ENCODE measurements around the gene TBKBP1. TPM values are rescaled to one million over a fixed set of nuclear protein-coding genes. Genes with fewer than 3 reads are reported as not detected.

Gene TBKBP1
- polyA plus RNA-seq, 3 donors, result 29.5 to 37.1 (median 31.8) TPM

GRCh38 chr17:47757386-47757785, 63.4 kb downstream of the TBKBP1 start:
- DNase-seq, result no peak

- DNase-seq, result no peak
Measured at GRCh38 chr17:47760409-47761140, 66.6 kb downstream of the TBKBP1 start.

Other genes with a start within 250 kb of the TBKBP1 start
- 100 to 1,000 TPM; 134 to 218 (median 168) TPM for gene NPEPPS, start 163.1 kb upstream of the TBKBP1 start, polyA plus RNA-seq (ENCODE audit: insufficient read length in 3 of 3)
- 100 to 1,000 TPM; 229 to 259 (median 254) TPM for gene KPNB1, start 44.2 kb upstream of the TBKBP1 start, polyA plus RNA-seq (ENCODE audit: insufficient read length in 3 of 3)
- gene TBX21, start 39.1 kb downstream of the TBKBP1 start, polyA plus RNA-seq (ENCODE audit: insufficient read length in 3 of 3), result under 1 TPM; 0.09 to 0.18 (median 0.10) TPM
- gene OSBPL7, start 127.6 kb downstream of the TBKBP1 start, polyA plus RNA-seq (ENCODE audit: insufficient read length in 3 of 3), result 10 to 100 TPM; 14.5 to 18.5 (median 17.9) TPM
- gene MRPL10, start 137.4 kb downstream of the TBKBP1 start, polyA plus RNA-seq (ENCODE audit: insufficient read length in 3 of 3), result 10 to 100 TPM; 55.4 to 61.7 (median 58.5) TPM
- gene LRRC46, start 137.5 kb downstream of the TBKBP1 start, polyA plus RNA-seq (ENCODE audit: insufficient read length in 3 of 3), result 1 to 10 TPM; 2.3 to 4.1 (median 3.6) TPM
- 10 to 100 TPM; 56.2 to 92.0 (median 76.7) TPM for gene SCRN2, start 147.1 kb downstream of the TBKBP1 start, polyA plus RNA-seq (ENCODE audit: insufficient read length in 3 of 3)
- gene SP6, start 157.0 kb downstream of the TBKBP1 start, polyA plus RNA-seq (ENCODE audit: insufficient read length in 3 of 3), result 1 to 10 TPM; 3.1 to 3.8 (median 3.5) TPM
- gene SP2, start 202.1 kb downstream of the TBKBP1 start, polyA plus RNA-seq (ENCODE audit: insufficient read length in 3 of 3), result 10 to 100 TPM; 23.0 to 27.2 (median 23.4) TPM
- gene PNPO, start 247.4 kb downstream of the TBKBP1 start, polyA plus RNA-seq (ENCODE audit: insufficient read length in 3 of 3), result 10 to 100 TPM; 18.1 to 27.0 (median 25.4) TPM

All from renal pelvis (tissue), 4 donors.